ENCODE results near the gene IL21.

- TF ChIP-seq CTCF (IDR thresholded peaks at IDR 0.05 in 8 of 11, conservative IDR thresholded peaks at IDR 0.05 in 3 of 11) (no peak), POLR2AphosphoS5 (IDR thresholded peaks at IDR 0.05) (no peak)
Observed at GRCh38 chr4:122614621-122615020, 6.2 kb downstream of the IL21 start.

Measured in spleen (tissue), 7 donors.